ENCODE data around the gene CUBN.

DNA sequence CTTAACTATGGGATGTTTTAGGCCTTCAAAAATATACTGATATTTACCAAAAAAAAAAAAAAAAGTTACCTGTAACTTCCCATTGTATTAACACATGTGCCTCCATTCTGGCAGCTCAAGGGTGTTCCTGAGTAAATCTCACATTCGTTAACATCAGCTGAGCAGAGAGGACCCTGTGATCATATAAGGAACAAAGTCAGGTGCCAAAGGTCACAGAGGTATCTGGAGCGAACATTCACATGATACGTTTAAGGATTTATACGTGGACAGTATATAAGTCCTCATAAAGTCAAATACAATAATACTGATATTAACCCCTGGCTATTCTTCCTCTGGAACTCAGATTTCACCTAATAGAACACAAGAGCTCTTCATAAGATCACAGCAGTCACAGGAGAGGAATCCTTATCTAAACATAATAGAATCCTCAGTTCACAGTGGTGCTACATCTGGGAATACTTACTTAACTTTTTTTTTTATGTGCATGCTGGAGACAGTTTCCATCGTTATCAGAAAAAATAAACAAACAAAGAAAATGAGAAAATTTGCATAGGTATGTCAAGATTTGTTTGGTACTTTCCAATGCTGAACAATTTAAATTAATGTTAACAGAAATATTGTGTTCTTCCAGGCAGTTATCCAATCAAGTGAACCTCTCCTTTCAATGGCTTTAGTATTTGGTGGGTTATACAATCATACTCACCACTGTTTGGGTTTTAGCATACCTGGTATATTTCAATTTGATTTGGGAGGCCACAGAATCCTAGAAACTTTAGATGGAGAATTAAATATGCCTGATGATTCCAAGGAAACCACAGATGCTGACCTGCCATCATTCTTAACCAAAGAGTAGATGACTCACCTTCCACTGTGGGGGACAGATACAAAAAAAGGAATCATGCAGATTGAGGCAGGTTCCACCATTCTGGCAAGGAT is 6.6 kb downstream of the CUBN start:
- TF ChIP-seq, protein P1, sequence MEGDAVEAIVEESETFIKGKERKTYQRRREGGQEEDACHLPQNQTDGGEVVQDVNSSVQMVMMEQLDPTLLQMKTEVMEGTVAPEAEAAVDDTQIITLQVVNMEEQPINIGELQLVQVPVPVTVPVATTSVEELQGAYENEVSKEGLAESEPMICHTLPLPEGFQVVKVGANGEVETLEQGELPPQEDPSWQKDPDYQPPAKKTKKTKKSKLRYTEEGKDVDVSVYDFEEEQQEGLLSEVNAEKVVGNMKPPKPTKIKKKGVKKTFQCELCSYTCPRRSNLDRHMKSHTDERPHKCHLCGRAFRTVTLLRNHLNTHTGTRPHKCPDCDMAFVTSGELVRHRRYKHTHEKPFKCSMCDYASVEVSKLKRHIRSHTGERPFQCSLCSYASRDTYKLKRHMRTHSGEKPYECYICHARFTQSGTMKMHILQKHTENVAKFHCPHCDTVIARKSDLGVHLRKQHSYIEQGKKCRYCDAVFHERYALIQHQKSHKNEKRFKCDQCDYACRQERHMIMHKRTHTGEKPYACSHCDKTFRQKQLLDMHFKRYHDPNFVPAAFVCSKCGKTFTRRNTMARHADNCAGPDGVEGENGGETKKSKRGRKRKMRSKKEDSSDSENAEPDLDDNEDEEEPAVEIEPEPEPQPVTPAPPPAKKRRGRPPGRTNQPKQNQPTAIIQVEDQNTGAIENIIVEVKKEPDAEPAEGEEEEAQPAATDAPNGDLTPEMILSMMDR (conservative IDR thresholded peaks at IDR 0.05 in 1 of 2, IDR thresholded peaks at IDR 0.05 in 1 of 2; ENCODE audit: extremely low read depth in 1 of 2, insufficient read depth in 1 of 2, low read depth in 1 of 2, low read length in 2 of 2): no peak
- no peak for TF ChIP-seq EZH2 (IDR thresholded peaks at IDR 0.05; ENCODE audit: borderline replicate concordance, low read length)

Data from mammary epithelial cell (primary cell).